Activated CD8-positive, alpha-beta memory T cell treated with anti-CD3 and anti-CD28 coated beads, Interleukin-2, amount 50 U/mL, for 1 hour (primary cell): ENCODE results near the gene VPS33A.

Source experiments
- DNase-seq: peaks from one replicate; pipeline ENCODE4 v3.0.0-alpha.2; 2020; ENCODE audit errors: extremely low read depth

The VPS33A gene

DNA sequence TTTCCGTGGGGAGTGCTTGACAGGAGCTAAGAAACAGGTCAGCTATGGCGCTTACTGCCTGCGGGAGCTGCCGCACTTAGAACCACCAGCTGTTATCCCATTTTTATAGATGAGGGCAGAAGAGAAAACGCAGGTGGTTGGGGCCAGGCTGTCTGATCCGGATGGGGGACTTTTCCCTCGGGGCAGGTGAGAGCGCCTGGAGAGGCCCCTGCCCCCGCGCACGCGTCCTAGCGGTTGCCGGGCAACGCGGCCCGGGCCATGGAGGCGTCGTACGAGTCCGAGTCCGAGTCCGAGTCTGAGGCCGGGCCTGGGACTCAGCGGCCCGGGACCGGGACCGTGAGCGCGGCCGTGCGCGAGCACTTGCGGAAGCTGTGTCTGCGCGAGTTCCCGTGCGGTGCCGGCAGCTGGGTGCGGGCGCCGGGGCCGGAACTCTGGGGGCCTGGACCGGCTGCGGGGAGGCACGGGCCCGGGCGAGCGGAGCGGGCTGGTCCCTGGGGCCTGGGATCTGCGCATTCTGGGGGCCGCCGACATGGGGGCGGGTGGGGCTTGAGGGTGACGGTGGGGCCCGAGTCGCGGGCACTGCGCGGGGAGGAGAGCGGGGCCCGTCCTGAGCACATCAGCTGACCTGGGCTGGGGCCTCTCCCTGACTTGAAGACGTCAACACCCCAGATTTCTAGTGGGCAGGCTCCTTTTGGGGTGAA, 83.3 kb downstream of the VPS33A start, which contains the start of gene LRRC43:
Gene LRRC43, plus strand, starts transcription at position 237 of the 701 bp plus-strand sequence. Its CDS starts 22 bp downstream, at position 259.
- DNase-seq = no peak
